ENCODE data around the gene CTRB1. TPM values are rescaled to one million over a fixed set of nuclear protein-coding genes. Genes with fewer than 3 reads are reported as not detected.

Gene CTRB1
- total and polyA plus RNA-seq, 8 donors: 0.12 to 0.20 (median 0.20) TPM; not detected in 5

GRCh38 chr16:75227361-75228142, 8.8 kb downstream of the CTRB1 start:
- intact Hi-C loops (cut with DNase I): no loop called here
- Histone ChIP-seq H3K4me3 (no peak overlapping the region), H3K36me3 (peaks cover 0 to 47% of the 10 kb centered on the region in 2 donors), H3K9me3 (no peaks in the 10 kb centered on the region), H3K27ac (no peak overlapping the region), H3K4me1 (no peaks in the 10 kb centered on the region), H3K27me3 (peaks cover 0 to 24% of the 10 kb centered on the region in 2 donors)
- no peak for TF ChIP-seq CTCF (IDR thresholded peaks at IDR 0.05)
- DNase-seq: peak in 1 of 4 donors; percentile 58
- ATAC-seq: no peak

- intact Hi-C loops (cut with DNase I): no loop called here
- no peak for TF ChIP-seq CTCF (IDR thresholded peaks at IDR 0.05)
- no peaks in the 10 kb centered on the region for H3K9me3 ChIP-seq
- peaks cover 0 to 28% of the 10 kb centered on the region in 2 donors for H3K27me3 ChIP-seq
- H3K4me3 ChIP-seq: no peak overlapping the region
- ATAC-seq (no peak), DNase-seq (peak in 1 of 4 donors; percentile 65)
- peaks cover 0 to 55% of the 10 kb centered on the region in 2 donors for H3K36me3 ChIP-seq
- H3K27ac ChIP-seq: no peak overlapping the region
- H3K4me1 ChIP-seq: no peaks in the 10 kb centered on the region
These were observed 9.6 kb downstream of the CTRB1 start for GRCh38 chr16:75228143-75228976.

GRCh38 chr16:75229172-75230031, 10.6 kb downstream of the CTRB1 start:
- H3K27ac ChIP-seq: no peak overlapping the region
- no peaks in the 10 kb centered on the region for H3K9me3 ChIP-seq
- no peak overlapping the region for H3K4me3 ChIP-seq
- H3K4me1 ChIP-seq: peaks cover 0 to 4% of the 10 kb centered on the region in 2 donors
- DNase-seq (peak in 1 of 4 donors; percentile 77), ATAC-seq (no peak)
- peaks cover 0 to 58% of the 10 kb centered on the region in 2 donors for H3K36me3 ChIP-seq
- H3K27me3 ChIP-seq: peaks cover 0 to 28% of the 10 kb centered on the region in 2 donors
- intact Hi-C loops (cut with DNase I): loop anchor here in 1 of 2 donors (5.0 kb wide), 1 partner anchor 158 kb away; no protein-coding TSS in a partner anchor
- no peak for TF ChIP-seq CTCF (IDR thresholded peaks at IDR 0.05)

- intact Hi-C loops (cut with DNase I): loop anchor here in 1 of 2 donors (5.0 kb wide), 1 partner anchor 157 kb away; no protein-coding TSS in a partner anchor
- Histone ChIP-seq H3K27me3 (peaks cover 0 to 17% of the 10 kb centered on the region in 2 donors), H3K9me3 (no peaks in the 10 kb centered on the region), H3K27ac (peak overlapping the region in 1 of 2 donors; percentile 13), H3K4me1 (peaks cover 0 to 7% of the 10 kb centered on the region in 2 donors), H3K36me3 (peaks cover 0 to 70% of the 10 kb centered on the region in 2 donors), H3K4me3 (no peak overlapping the region)
- ATAC-seq: no peak
- TF ChIP-seq CTCF (IDR thresholded peaks at IDR 0.05): no peak
- no peak for DNase-seq
These were observed 11.8 kb downstream of the CTRB1 start for GRCh38 chr16:75230471-75231110.
